ENCODE measurements around the gene PKD1.

PKD1 gene

DNA sequence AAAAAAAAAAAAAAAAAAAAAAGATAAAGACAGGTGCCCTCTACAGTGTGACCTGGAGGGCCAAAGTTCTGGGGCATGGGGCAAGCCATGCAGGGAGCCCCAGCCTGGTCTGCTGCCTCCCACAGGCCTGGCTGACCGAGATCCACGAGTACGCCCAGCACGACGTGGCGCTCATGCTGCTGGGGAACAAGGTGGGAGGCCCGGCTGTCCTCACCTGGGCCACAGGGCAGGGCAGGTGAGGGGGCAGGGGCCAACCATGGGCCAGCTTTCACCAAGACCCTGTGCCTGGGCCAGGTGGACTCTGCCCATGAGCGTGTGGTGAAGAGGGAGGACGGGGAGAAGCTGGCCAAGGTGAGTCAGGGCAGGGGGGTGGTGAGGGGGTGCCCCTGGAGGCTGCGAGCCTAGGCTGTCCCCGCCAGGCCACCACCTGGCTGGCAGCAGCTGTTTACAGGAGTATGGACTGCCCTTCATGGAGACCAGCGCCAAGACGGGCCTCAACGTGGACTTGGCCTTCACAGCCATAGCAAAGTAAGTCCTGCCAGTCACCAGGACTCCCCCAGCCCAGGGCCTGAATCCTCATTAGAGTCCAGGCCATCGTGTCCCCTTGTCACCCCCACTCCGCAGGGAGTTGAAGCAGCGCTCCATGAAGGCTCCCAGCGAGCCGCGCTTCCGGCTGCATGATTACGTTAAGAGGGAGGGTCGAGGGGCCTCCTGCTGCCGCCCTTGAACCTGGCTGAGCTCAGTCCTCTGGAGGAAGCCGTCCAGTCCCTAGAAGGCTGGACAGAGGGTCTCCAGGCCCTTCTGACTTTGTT lies 17.2 kb upstream of the PKD1 start:
- Histone ChIP-seq H3K27ac (peak overlapping the region; percentile 94), H3K4me3 (peak overlapping the region; percentile 90), H4K20me1 (peaks cover 93% of the 10 kb centered on the region), H3K36me3 (peaks cover 38% of the 10 kb centered on the region), H3K4me2 (peak overlapping the region; percentile 100), H3K4me1 (peaks cover 67% of the 10 kb centered on the region), H3K9me3 (no peaks in the 10 kb centered on the region), H3K9ac (peak overlapping the region; percentile 99), H3K27me3 (no peaks in the 10 kb centered on the region)
- no peak for TF ChIP-seq Cebpa-rat (IDR thresholded peaks at IDR 0.05)

DNA sequence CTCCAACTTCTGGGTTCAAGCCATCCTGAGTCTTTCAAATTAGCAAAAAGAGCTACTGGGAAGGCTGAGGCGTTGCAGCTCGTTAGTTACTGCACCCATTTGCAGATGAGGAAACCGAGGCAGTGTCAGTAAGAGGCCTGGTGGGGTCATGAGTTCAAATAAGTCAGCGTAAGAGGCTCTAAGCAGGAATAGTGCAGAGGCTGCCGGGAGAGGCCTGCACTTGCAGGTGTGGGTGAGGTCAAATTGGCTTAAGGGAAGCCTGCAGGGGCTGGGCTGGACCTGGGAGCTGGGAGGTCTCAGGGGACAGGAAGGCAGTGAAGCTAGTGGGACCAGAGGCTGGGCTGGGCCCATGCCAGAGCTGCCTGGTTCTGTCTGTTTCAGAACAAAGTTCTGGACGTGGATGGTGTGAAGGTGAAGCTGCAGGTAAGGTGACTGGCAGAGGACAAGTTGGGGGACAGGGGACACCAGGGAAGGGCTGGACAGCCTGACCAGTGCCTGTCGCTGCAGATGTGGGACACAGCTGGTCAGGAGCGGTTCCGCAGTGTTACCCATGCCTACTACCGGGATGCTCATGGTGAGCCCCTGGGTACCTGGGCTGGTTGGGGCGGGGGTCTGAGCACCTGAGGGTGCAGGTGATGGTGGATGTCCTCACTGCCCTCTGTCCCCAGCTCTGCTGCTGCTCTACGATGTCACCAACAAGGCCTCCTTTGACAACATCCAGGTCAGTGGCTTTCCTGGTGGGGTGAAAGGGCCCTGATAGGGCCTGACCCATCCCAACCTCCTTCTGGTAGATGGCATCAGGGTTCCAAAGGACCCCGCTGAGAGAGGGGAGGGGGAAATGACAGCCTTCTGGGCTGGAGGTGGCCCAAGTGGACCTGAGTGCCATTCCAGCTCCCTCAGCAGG lies 15.7 kb upstream of the PKD1 start:
- H3K9ac ChIP-seq: peak overlapping the region; percentile 99

DNA sequence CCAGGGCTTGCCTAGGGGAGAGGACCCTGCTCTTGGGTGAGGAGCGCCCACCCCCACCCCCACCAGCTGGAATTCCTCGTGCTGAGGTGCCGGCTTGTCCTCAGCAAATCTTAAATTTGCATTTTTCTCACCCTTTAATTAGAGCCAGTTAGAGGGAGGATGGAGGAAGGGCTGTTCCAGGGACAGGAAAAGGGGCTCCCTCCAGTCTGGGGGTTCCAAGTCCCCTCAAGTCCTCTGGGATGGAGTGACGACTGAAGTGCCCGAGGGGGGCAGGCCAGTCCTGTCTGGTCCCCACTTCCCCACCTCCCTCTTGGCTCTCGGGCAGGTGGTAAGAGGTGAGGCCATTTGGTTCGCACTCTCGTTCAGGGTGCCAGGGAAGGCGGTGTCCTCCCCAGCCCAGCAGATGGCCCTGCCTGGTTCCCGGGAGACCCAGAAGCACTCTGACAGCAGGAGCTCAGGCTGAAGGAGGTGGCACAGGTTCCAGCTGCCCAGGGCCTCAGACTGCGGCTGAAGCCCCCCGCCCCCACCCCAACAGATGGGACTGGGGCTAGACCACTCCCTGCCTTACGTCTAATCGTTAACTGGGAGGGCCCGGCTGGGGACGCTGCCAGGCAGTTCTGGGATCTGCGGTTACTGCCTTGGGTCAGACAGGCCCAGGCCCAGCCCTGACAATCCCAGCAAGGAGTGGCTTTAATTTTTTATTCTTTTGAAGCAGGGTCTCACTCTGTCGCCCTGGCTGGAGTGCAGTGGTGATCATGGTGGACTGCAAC lies 14.9 kb upstream of the PKD1 start:
- no peaks in the 10 kb centered on the region for H3K9me3 ChIP-seq
- H3K36me3 ChIP-seq: peaks cover 34% of the 10 kb centered on the region
- H4K20me1 ChIP-seq: peaks cover 90% of the 10 kb centered on the region
- peak overlapping the region; percentile 90 for H3K4me3 ChIP-seq
- no peak for TF ChIP-seq Cebpa-rat (IDR thresholded peaks at IDR 0.05)
- peak overlapping the region; percentile 94 for H3K27ac ChIP-seq
- peaks cover 67% of the 10 kb centered on the region for H3K4me1 ChIP-seq
- peak overlapping the region; percentile 100 for H3K4me2 ChIP-seq
- peak overlapping the region; percentile 99 for H3K9ac ChIP-seq
- H3K27me3 ChIP-seq: no peaks in the 10 kb centered on the region

More for the DNA sequence above, 15.7 kb upstream of the PKD1 start:
- H4K20me1 ChIP-seq: peaks cover 93% of the 10 kb centered on the region
- no peaks in the 10 kb centered on the region for H3K9me3 ChIP-seq
- peak overlapping the region; percentile 94 for H3K27ac ChIP-seq
- H3K36me3 ChIP-seq: peaks cover 34% of the 10 kb centered on the region
- TF ChIP-seq Cebpa-rat (IDR thresholded peaks at IDR 0.05): no peak
- H3K27me3 ChIP-seq: no peaks in the 10 kb centered on the region
- H3K4me3 ChIP-seq: peak overlapping the region; percentile 90
- peak overlapping the region; percentile 100 for H3K4me2 ChIP-seq
- H3K4me1 ChIP-seq: peaks cover 67% of the 10 kb centered on the region

DNA sequence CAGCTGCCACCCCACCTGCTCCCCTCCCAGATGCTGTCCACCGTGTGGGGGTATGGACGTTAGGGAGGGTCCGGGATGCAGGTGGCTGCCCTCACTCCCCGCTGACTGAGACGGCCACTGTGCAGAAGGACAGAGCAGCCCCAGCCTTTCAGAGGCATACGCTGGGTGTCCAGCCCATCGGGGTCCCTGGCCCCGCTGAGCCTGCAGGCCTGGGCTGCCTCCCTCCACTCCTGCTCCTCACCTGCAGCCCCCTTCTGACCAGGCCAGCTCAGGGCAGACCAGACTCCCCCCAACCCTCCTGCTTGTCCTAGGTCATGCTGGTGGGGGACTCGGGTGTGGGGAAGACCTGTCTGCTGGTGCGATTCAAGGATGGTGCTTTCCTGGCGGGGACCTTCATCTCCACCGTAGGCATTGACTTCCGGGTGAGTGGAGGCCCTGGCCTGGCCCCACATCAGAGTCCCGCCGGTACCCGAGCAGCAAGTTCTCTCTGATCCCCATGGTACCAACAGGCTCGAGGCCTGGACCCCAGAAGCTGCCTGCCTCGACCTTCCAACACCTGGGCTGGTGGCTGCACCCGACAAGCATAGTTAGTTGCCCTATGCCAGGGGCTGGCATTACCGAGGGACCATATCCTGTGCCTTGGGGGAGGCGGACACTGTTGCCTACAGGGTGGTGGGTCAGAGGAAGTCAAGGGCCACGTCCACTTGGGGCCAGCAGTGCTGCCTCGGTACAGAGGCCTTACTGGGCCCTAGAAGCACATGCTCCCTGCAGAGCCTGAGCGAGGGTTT lies 14.1 kb upstream of the PKD1 start:
- H3K9ac ChIP-seq: peak overlapping the region; percentile 99
- peak overlapping the region; percentile 94 for H3K27ac ChIP-seq
- H3K9me3 ChIP-seq: no peaks in the 10 kb centered on the region
- peaks cover 67% of the 10 kb centered on the region for H3K4me1 ChIP-seq
- H3K36me3 ChIP-seq: peaks cover 34% of the 10 kb centered on the region
- peak overlapping the region; percentile 100 for H3K4me2 ChIP-seq
- H3K27me3 ChIP-seq: no peaks in the 10 kb centered on the region
- TF ChIP-seq Cebpa-rat (IDR thresholded peaks at IDR 0.05): no peak
- peak overlapping the region; percentile 90 for H3K4me3 ChIP-seq
- H4K20me1 ChIP-seq: peaks cover 87% of the 10 kb centered on the region

DNA sequence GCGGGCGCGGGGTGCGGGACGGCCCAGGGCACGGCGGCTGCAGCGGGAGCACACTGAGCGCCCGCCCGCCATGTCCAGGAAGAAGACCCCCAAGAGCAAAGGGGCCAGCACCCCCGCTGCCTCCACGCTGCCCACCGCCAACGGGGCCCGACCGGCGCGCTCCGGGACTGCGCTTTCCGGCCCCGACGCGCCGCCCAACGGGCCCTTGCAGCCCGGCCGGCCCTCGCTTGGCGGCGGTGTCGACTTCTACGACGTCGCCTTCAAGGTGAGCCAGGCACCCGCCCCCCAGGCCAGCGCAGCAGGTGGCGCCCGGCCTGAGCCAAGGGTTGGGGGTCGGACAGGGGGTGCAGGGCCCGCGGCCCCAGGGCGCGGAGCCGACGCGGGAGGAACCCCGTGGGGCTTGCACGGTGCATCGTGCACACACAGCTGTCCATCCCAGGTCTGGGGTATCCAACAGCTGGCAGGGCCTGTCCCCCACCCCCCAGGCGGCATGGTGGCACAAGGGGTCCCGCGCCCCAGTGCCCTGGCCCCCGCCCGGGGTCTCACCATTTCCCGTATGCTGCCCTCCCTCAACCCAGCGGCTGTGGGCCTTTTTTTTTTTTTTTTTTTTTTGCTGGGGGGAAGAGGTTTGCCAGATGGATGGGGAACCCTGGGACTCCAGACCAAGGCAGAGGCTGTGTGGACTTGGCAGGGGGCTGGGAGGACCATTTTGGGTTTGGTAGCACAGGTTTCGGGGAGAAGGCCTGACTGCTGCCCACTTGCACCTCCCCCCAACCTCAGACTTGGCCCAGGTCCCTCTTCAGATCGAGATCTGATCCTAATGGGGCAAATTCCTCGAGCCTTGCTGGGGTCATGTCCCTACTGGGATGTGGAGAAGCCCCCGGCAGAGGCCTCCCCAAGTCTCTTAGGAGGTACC lies 13.3 kb upstream of the PKD1 start:
- Histone ChIP-seq H3K27ac (peak overlapping the region; percentile 79), H3K4me2 (peak overlapping the region; percentile 100), H4K20me1 (peaks cover 78% of the 10 kb centered on the region), H3K9me3 (no peaks in the 10 kb centered on the region), H3K36me3 (peaks cover 32% of the 10 kb centered on the region), H3K4me1 (peaks cover 73% of the 10 kb centered on the region), H3K9ac (peak overlapping the region; percentile 99), H3K4me3 (peak overlapping the region; percentile 90), H3K27me3 (no peaks in the 10 kb centered on the region)
- no peak for TF ChIP-seq Cebpa-rat (IDR thresholded peaks at IDR 0.05)

DNA sequence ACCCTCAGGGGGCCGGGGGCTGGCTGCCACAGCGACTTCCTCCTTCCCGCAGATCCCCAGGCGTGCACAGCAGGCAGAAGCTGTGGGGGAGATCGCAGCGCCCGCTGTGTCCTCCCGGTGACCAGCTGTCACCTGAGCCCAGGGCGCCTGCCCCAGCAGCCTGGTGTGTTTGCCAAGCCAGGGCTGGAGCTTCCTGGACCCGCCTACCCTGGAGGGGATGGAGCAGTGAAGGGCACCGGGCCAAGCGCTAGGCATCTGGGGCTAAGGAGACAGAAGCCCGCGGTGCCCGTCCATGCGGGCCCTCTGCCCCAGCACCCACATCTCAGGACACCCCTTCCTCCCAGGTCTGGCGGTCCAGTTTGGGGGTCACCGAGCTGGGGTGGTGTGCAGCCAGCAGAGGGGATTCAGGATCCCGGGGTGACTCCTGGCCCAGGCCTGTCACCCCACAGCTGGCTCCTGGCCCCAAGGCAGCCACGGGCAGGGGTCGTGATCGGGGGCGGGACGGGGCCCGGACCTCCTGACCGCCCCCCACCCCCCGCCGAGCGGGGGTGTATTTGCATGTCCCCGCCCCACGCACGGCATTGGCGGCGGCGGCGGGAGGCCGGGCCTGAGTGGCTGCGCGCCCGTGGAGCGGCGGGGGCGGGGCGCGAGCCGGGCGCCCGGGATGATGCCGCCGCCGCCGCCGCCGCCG lies 12.4 kb upstream of the PKD1 start, which contains the start of gene RAB26:
TSS of gene RAB26 (plus strand) at position 645 of the 691 bp plus-strand sequence. CDS start 159 bp downstream, outside the sequence.
- Histone ChIP-seq H3K4me1 (peaks cover 81% of the 10 kb centered on the region), H3K27ac (peak within 1 kb of the TSS; percentile 79), H4K20me1 (peaks cover 75% of the 10 kb centered on the region), H3K4me3 (peak within 1 kb of the TSS; percentile 90), H3K9ac (peak within 1 kb of the TSS; percentile 99), H3K36me3 (peaks cover 23% of the 10 kb centered on the region), H3K27me3 (no peaks in the 10 kb centered on the region), H3K9me3 (no peaks in the 10 kb centered on the region), H3K4me2 (peak within 1 kb of the TSS; percentile 100)
- TF ChIP-seq Cebpa-rat (IDR thresholded peaks at IDR 0.05): no peak

DNA sequence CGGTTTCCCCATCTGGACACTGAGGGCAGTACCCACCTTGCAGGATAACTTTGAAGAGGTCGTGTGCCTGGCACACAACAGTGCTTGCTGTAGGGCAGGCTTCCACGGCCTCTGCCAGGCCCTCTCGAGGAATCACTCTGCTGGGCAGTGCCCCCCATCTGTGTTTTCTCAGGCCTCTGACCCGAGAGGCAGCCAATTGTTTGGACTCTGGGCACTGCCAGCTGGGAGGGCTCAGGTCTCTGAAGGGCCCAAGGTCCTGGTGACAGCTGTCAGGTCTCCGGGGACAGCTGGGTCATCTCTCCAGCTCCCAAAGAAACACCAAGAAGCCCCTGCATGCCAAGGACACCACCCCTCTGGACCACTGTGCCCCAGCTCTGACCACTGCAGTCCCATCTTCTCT lies 11.7 kb upstream of the PKD1 start:
- H3K9ac ChIP-seq: no peak overlapping the region
- no peak overlapping the region for H3K4me3 ChIP-seq
- H4K20me1 ChIP-seq: peaks cover 67% of the 10 kb centered on the region
- peaks cover 75% of the 10 kb centered on the region for H3K4me1 ChIP-seq
- no peak for TF ChIP-seq Cebpa-rat (IDR thresholded peaks at IDR 0.05)
- H3K36me3 ChIP-seq: peaks cover 16% of the 10 kb centered on the region
- no peaks in the 10 kb centered on the region for H3K27me3 ChIP-seq
- H3K4me2 ChIP-seq: peak overlapping the region; percentile 100
- no peaks in the 10 kb centered on the region for H3K9me3 ChIP-seq
- H3K27ac ChIP-seq: no peak overlapping the region

All from BLaER1 (cell line).